Heart left ventricle (tissue), 13 donors: Measurements from ENCODE around the gene TNNC1.

Experiments
- POLR2A ChIP-seq, 2 donors: fragments of 450-650 bp; IDR thresholded peaks; one replicate each; pipeline ENCODE4 v1.6.1; 2017; ENCODE audit warnings: antibody characterized with exemption in 2 of 2, mild to moderate bottlenecking in 2 of 2, moderate library complexity in 2 of 2
- TF ChIP-seq, protein P1 (sequence below), 12 donors: fragments of 200-600 bp; sonication (generic) in 4 of 12; IDR thresholded peaks; one replicate each; pipeline versions ENCODE4 v1.5.0 to v1.8.0; 2018 to 2022; ENCODE audit warnings: antibody characterized with exemption in 12 of 12, mild to moderate bottlenecking in 5 of 12
- donor health status: ischemic (EF 13 %, LVEDD 7.1; RV severe dilation, severe dysfunction).
- donor health status: DM: no; HTN: yes; CAD: no.
- donor health status: DM: no; HTN: no; CAD: no.
- donor health status: ischemic (EF 25% LVEDD 6.9; RV normal size, moderate dysfunction).
- donor health status: ischemic (EF 25% LVEDD 5.7; RV mildly dilated, moderate dysfunction).
- donor health status: ischemic (EF 35%, LVEDD 5.7; RV mildly dilated, moderate dysfunction).
- donor health status: nonischemic (EF 11% LVEDD 7.7; RV severe dilation, severe dysfunction).
- donor health status: DM: yes; HTN: yes; CAD: no.
- donor health status: PGD.
- donor health status: ischemic (EF 29% LVEDD 5.4; RV normal size, mild dysfunction).
- donor health status: nonischemic (EF 23%, LVEDD 6.1; RV moderate dilation, normal function).

DNA sequence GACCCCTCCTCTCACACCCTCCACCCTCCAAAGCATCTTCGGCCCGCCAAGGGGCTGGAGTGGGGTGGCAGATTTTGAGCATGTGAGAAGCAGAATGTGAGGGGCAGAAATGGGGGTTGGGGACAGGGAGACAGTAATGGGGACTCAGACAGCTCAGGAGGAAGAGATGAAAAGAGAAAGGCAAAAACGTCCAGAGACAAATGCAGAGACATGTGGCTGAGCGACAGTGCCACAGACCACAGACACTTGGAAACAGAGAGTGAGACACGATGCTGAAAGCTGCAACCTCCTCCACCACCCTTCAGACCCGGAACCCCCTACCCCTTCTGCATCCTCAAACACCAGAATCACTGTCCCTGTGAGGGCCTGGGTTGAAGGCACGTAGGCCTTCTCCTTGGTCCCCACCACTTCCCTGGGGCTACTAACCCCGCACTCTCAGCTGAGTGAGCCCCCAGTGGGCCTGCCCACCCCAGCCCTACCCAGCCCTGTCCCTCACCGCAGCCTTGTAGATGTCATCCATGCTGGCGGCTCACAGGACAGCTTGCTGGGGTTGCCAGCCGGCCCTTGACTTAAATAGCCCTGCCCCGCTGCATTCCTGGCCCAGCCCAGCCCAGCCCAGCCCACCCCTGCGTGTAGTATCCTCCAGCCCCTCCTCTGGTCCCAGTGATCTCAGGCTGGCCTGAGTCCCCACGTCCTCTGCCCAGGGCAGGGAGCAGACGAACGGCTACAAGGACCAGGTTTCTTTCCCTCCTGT lies at the start of gene TNNC1:
- TF ChIP-seq, protein P1, sequence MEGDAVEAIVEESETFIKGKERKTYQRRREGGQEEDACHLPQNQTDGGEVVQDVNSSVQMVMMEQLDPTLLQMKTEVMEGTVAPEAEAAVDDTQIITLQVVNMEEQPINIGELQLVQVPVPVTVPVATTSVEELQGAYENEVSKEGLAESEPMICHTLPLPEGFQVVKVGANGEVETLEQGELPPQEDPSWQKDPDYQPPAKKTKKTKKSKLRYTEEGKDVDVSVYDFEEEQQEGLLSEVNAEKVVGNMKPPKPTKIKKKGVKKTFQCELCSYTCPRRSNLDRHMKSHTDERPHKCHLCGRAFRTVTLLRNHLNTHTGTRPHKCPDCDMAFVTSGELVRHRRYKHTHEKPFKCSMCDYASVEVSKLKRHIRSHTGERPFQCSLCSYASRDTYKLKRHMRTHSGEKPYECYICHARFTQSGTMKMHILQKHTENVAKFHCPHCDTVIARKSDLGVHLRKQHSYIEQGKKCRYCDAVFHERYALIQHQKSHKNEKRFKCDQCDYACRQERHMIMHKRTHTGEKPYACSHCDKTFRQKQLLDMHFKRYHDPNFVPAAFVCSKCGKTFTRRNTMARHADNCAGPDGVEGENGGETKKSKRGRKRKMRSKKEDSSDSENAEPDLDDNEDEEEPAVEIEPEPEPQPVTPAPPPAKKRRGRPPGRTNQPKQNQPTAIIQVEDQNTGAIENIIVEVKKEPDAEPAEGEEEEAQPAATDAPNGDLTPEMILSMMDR (IDR thresholded peaks at IDR 0.05) = no peak
- peak; percentile 72 to 97 for TF ChIP-seq POLR2A (IDR thresholded peaks at IDR 0.05)
